GM20431 (cell line): ENCODE results near the gene NHS.
"Not testable (repeated sequence)": the region's sequence is repeated elsewhere in the genome, so short reads cannot be mapped to it uniquely, and the experiment has no call there.

ENCODE experiments used
- in situ Hi-C: fragments of 300-500 bp; cut with MseI, MboI; formaldehyde crosslinking; loops from one replicate; pipeline ENCODE4 v1.15.0; 2020; ENCODE audit warnings: low sequenced_read_pairs; ENCODE audit not compliant: unreplicated experiment

The NHS gene

DNA sequence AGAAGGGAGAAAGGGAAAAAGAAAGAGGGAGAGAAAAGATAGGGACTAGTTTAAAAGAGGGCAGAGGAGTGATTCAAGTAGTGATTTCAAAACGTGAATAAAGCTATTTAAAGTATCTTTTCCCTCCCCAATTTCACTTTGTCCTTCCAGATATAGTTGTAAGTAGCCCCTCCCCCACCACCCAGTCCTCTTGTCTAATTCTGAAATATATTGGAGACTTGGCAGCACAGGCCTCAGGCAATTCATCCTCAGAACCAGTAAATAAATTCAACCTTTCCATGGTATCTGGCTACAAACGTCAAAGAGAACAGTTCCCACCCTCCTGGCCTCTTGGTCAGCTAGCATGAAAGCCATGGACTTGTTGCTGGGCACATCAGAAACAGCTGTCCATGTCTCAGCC lies 192.8 kb downstream of the NHS start:
- in situ Hi-C loops = no loop called here

DNA sequence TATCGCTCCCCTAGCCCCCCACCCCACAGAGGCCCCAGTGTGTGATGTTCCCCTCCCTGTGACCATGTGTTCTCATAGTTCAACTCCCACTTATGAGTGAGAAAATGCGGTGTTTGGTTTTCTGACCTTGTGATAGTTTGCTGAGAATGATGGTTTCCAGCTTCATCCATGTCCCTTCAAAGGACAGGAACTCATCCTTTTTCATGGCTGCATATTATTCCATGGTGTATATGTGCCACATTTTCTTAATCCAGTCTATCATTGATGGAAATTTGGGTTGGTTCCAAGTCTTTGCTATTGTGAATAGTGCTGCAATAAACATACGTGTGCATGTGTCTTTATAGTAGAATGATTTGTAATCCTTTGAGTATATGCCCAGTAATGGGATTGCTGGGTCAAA lies 193.8 kb downstream of the NHS start:
- in situ Hi-C loops = not testable (repeated sequence)

DNA sequence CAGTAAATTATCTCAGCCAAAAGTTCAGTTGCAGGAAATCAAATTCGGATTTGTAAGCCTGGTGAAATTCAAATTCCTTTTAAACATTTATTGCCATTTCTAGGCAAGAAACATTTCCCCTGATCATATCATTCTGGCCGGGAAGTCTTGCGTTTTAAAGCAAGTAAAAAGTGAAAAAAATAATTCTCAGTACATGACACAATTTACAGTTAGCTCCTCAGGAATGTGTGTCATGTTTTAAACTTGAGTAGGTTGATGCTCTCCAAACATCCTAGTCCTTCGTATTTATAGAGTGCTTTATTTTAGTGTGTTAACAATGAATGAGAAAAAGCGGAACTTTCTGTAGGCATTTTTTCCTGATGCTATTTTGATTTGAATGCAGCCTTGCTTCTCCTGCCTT lies 204.0 kb downstream of the NHS start:
- in situ Hi-C loops = no loop called here

GRCh38 chrX:17580539-17581152 lies 205.6 kb downstream of the NHS start:
- in situ Hi-C loops = no loop called here

GRCh38 chrX:17581641-17582040 lies 206.6 kb downstream of the NHS start:
- in situ Hi-C loops = no loop called here

GRCh38 chrX:17584248-17584681 lies 209.3 kb downstream of the NHS start:
- in situ Hi-C loops = no loop called here

DNA sequence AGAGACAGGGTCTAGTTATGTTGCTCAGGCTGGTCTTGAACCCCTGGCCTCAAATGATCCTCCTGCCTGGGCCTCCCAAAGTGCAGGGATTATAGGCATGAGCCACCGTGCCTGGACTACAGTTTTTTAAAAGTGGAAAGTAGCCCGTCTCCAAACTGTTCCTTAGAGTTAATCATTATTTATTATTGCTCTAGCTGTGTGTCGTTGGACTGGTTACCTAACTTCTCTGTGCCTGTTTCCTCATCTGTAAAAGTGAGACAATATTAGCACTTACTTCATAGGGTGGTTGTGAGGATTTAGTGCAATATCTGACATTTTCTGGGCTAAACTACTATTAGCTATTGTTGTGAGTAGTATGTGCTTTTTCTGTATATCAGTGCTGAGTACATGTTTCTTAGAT lies 210.0 kb downstream of the NHS start:
- in situ Hi-C loops = no loop called here

DNA sequence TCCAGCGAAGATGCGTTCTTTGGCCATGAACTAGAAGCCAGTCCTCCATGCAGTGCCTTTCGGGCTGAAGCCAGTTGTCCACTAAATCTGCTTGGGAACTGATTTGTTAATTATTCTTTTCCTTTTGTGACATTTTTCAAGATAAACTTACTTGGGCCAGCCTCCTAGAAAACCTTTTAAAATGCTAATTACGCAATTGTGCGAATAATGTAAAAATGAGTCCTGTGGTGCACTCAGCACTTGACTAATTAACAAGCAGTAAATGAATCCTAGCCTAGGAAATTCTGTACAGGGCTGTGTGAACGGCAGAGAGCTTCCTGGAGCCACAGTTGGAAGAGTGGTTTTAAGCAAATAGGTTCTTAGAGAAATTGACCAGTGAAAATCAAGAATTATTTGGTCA lies 212.4 kb downstream of the NHS start:
- in situ Hi-C loops = no loop called here

DNA sequence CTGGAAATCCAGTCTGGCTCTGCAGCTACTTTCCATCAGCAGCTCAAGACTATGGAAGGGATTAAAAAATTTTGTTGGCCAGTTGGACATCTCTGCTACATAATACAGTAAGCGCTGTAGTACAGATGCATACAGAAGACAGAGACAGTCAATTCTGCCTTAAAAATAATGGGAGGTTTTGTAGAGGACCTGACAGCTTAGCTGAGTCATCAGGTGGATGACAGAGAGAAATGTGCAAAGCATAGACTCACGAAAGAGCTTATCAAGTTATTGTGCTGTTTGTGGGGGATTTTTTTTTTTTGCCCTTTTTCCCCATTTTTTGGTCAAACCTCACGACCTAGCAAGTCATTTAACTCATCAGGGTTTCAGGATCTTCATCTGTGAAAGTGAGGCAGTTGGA lies 213.3 kb downstream of the NHS start:
- in situ Hi-C loops = no loop called here

- in situ Hi-C loops = no loop called here
Measured at GRCh38 chrX:17590892-17591740, 216.1 kb downstream of the NHS start.

DNA sequence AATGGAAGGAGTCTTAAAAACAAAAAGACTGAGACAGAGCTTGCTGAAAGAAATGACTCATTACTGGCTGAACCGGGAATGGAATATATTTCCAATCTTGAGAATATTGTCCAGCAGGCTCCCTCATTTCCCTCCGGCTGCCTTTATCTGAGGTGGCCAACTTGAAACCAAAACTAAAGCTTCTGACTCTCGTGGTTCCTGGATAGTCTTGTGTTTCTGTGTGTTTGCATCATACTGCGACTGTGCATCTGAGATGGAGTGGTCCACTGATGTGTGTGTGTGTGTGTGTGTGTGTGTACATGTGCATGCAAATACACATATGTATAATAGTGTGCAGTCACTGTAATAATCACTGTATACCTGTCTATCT lies 216.7 kb downstream of the NHS start:
- in situ Hi-C loops = no loop called here

DNA sequence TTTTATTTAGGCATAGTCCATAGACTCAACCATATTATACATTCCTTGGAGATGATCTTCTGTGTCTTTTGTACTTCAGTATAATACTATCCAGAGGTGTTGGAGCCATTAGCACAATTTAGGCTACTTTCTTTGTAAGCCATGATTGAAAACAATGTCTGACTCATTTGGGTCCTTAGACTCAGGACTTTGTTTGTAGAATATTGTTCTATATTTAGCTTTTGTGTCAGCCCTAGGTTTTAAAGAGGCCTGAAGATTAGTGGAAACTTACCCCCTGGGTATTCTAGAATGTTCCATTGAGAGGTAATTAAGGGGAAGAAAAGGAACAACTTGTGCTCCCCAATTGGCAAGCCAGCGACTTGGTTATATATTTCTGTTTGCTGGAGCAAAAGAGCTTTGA lies 217.1 kb downstream of the NHS start:
- in situ Hi-C loops = no loop called here

GRCh38 chrX:17594693-17595092 lies 219.7 kb downstream of the NHS start:
- in situ Hi-C loops = no loop called here

- in situ Hi-C loops = no loop called here
Measured at GRCh38 chrX:17595456-17596035, 220.5 kb downstream of the NHS start.

- in situ Hi-C loops = no loop called here
Measured at GRCh38 chrX:17596061-17596460, 221.1 kb downstream of the NHS start.

GRCh38 chrX:17596546-17597205 lies 221.7 kb downstream of the NHS start:
- in situ Hi-C loops = no loop called here

GRCh38 chrX:17597327-17597726 lies 222.3 kb downstream of the NHS start:
- in situ Hi-C loops = no loop called here

GRCh38 chrX:17597836-17598439 lies 222.9 kb downstream of the NHS start:
- in situ Hi-C loops = no loop called here

GRCh38 chrX:17601441-17602200 lies 226.6 kb downstream of the NHS start:
- in situ Hi-C loops = no loop called here

DNA sequence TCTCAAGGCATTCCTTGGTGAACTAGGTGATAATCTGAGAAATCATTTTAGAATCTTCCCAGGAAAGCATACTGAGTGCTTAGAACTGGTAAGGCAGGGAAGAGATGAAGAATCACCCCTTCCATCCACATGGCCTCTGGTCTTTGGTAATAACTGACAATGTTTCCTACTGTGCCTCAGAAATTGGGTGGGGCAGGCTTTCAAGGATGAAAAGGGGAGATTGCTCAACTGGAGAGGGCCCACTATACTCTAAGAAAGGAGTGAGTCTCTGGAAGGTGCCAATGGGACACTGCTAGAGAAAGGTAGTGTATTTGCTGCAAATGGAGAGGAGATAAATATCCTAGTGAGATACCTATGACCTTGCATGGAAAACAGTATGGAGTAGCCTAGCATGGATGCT lies 227.2 kb downstream of the NHS start:
- in situ Hi-C loops = no loop called here
